HUES48 (cell line): Measurements from ENCODE around the gene FJX1.

Source experiments
- H3K27ac ChIP-seq: one replicate; pipeline ENCODE4 v1.7.0; 2013; ENCODE audit warnings: low read depth, low read length, inconsistent platforms
- H3K27me3 ChIP-seq: 2 replicates; pipeline ENCODE4 v1.6.1; 2013; ENCODE audit warnings: mild to moderate bottlenecking, low read length; ENCODE audit not compliant: control insufficient read depth, insufficient read depth
- H3K36me3 ChIP-seq: 2 replicates; pipeline ENCODE4 v1.6.1; 2013; ENCODE audit warnings: low read length; ENCODE audit not compliant: control insufficient read depth, insufficient read depth
- H3K4me1 ChIP-seq: 2 replicates; pipeline ENCODE4 v1.6.1; 2013; ENCODE audit warnings: mild to moderate bottlenecking, low read length; ENCODE audit not compliant: control insufficient read depth, insufficient read depth
- H3K4me3 ChIP-seq: 2 replicates; pipeline ENCODE4 v1.5.1; 2013; ENCODE audit warnings: mild to moderate bottlenecking, low read depth, low read length
- H3K9ac ChIP-seq: 2 replicates; pipeline ENCODE4 v1.6.1; 2013; ENCODE audit warnings: mild to moderate bottlenecking, low read depth, low read length, moderate library complexity
- H3K9me3 ChIP-seq: 2 replicates; pipeline ENCODE4 v1.6.1; 2013; ENCODE audit warnings: low read length; ENCODE audit not compliant: control insufficient read depth, insufficient read depth

The FJX1 gene

DNA sequence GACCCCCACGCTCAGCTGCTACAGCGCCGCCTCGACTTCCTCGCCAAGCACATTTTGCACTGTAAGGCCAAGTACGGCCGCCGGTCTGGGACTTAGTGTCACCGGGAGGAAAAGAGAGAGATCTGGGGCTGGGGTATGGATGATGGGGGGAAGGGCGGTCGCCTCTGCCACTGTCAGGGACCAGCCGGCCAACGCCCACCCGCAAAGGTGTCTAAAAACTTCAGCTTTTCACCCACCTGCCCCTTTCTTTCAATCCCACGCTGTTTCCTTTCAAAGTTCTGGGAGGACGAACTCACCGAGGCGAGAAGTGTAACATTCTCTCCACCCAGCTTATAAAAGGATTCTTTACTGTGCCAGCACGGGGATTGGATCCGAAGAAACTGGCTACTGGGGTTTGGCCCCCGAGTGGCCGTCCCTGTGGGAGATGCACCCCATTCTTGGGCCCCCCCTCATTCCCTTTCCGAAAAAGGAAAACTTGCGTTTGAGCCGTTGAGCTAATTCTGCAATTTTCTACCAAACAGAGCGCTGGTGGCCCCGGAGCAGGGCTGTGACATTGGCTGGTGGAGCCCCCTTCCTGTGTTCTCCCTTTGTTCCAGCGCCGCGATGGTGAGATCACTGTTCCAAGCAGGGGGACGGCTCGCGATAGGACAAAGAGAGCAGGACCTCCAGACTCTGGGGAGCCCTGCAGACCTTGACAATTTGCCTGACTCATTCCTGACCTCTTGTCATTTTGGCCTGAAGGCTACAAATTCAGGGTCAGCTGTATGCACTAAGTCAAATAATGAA, 1.8 kb downstream of the FJX1 start:
- peak overlapping the region; percentile 71 for H3K4me3 ChIP-seq

DNA sequence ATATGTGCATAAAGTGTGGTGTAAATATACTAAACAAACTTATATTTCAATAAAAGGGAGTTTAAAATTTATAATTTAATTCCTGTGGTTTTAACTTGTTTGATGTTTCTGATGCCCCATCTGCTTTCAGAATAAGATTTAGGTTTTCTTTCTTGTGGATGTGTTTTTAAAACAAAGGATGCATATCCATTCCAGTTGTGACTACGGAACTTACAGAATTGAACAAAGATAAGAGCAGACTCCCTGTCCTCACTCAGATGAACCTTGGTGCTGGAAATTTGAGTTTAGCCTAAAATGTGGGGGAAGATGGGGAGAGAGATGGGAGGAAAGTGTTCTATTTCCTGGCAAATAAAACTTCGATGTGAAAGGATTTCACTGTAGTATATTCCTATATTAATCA, 2.5 kb downstream of the FJX1 start:
- Histone ChIP-seq H3K4me1 (peaks cover 21% of the 10 kb centered on the region), H3K9me3 (no peaks in the 10 kb centered on the region), H3K36me3 (no peaks in the 10 kb centered on the region), H3K27ac (no peak overlapping the region), H3K27me3 (peaks cover 44% of the 10 kb centered on the region), H3K9ac (no peak overlapping the region), H3K4me3 (peak overlapping the region; percentile 71)

More for the DNA sequence above, 1.8 kb downstream of the FJX1 start:
- Histone ChIP-seq H3K36me3 (no peaks in the 10 kb centered on the region), H3K4me1 (peaks cover 28% of the 10 kb centered on the region), H3K9ac (peak overlapping the region; percentile 66), H3K9me3 (no peaks in the 10 kb centered on the region), H3K27ac (peak overlapping the region; percentile 30), H3K27me3 (peaks cover 44% of the 10 kb centered on the region)

DNA sequence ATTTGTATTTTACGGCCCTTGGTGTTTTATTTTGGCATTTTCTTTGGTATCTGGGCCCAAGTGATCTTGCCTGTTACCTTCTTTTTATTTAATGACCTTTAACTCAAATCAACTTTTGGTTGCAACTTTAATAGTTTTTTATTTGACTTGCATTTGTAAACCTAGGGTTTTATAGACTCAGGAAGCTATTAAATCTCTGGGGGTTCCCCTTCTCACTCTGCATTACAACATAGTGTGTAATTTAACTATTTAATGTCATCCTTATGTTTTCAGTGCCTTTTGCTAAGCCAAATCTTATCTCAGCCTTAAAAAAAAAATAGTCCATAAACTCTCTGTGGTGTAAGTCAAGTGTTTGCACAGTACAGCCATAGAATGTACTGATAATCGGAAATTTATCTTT, 3.4 kb downstream of the FJX1 start:
- H3K9ac ChIP-seq = no peak overlapping the region
- peaks cover 42% of the 10 kb centered on the region for H3K27me3 ChIP-seq
- H3K36me3 ChIP-seq = no peaks in the 10 kb centered on the region
- H3K4me3 ChIP-seq = no peak overlapping the region
- H3K9me3 ChIP-seq = no peaks in the 10 kb centered on the region
- H3K4me1 ChIP-seq = peaks cover 17% of the 10 kb centered on the region
- H3K27ac ChIP-seq = no peak overlapping the region

DNA sequence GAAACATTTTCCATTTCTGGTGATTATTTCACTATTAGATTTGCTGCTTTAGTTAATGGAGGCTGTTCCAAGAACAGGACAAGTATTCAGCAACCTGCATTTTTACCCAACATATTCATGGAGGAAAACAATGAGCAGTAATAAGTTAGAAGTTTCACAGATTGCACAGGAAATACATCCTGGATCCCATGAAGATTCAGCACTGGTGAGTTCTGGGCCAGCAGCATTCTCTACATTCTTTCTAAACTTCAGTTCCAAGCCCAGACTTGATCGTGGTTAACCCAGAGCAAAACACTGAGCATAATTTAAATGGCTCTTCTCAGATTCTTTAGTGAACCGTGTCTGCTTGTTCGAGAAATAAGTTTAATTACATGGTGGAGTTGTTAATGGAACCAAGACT, 3.8 kb downstream of the FJX1 start:
- peaks cover 37% of the 10 kb centered on the region for H3K27me3 ChIP-seq
- H3K27ac ChIP-seq = no peak overlapping the region
- H3K36me3 ChIP-seq = no peaks in the 10 kb centered on the region
- H3K4me1 ChIP-seq = peaks cover 17% of the 10 kb centered on the region
- no peak overlapping the region for H3K9ac ChIP-seq
- no peak overlapping the region for H3K4me3 ChIP-seq
- no peaks in the 10 kb centered on the region for H3K9me3 ChIP-seq

DNA sequence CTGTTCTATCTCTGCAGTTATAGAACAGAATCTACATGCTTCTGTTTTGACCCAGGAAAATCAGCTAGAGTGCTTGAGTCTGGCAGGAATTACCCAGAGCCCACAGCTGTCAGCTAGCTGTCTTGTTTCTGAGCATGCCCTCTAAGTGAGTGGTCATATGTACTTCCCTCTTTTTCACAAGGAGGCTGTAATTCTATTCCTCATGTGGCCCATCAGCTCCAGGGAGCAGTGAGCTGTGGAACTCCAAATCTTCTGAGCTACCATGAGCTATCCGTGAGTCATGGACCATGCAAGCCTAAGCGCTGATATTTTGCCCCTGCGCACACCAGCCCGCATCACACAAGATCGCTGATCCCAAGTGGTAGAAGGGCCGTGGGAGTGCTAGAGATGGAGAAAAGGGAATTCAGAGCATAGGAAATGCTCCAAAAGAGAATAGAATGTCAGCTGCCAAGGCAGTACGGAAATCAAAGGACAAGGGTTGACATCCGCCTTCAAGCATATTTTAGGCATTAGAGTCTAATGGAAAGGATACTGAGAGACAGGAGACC, 5.4 kb downstream of the FJX1 start:
- peaks cover 28% of the 10 kb centered on the region for H3K27me3 ChIP-seq
- peaks cover 17% of the 10 kb centered on the region for H3K4me1 ChIP-seq
- no peak overlapping the region for H3K4me3 ChIP-seq
- no peak overlapping the region for H3K9ac ChIP-seq
- no peaks in the 10 kb centered on the region for H3K9me3 ChIP-seq
- no peak overlapping the region for H3K27ac ChIP-seq
- H3K36me3 ChIP-seq = no peaks in the 10 kb centered on the region

DNA sequence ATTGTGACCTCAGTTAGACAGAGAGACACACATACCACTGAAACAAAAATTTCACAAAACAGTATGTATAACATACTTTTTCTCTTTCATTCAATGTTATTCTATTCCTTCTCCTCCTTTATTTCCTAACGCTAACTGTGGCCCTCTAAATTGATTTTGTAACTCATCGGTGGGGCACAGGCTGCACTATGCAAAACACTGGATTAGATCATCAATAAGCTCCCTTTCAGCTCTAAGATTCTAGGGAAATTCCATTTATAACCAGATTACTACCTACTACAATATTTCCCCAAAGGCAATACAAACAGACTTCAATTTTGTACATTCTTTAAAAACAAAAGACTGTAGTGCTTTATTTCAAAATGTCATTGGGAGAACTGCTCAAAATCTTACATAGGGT, 6.1 kb downstream of the FJX1 start:
- peaks cover 22% of the 10 kb centered on the region for H3K27me3 ChIP-seq
- no peak overlapping the region for H3K9ac ChIP-seq
- no peaks in the 10 kb centered on the region for H3K9me3 ChIP-seq
- peaks cover 17% of the 10 kb centered on the region for H3K4me1 ChIP-seq
- no peak overlapping the region for H3K4me3 ChIP-seq
- H3K36me3 ChIP-seq = no peaks in the 10 kb centered on the region
- H3K27ac ChIP-seq = no peak overlapping the region

DNA sequence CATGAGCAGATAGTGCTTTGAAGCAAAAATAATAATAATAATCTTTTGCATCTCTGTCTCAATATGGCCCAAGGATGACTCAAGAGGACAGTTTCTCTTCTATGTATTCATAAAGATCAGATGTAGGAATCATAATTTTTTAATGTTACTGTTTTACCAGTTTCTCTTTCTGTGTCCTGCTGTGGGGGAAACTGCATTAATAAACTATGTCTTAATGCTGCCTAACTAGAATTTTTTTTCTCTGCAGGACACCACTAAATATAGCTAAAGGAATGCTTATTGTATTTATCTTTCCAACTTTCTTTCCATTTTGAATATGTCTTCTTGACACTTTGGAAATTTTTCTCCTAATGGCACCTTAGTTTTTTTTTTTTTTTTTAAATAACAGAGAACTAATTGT, 6.5 kb downstream of the FJX1 start:
- peaks cover 17% of the 10 kb centered on the region for H3K27me3 ChIP-seq
- H3K4me1 ChIP-seq = peaks cover 17% of the 10 kb centered on the region
- no peak overlapping the region for H3K9ac ChIP-seq
- H3K36me3 ChIP-seq = no peaks in the 10 kb centered on the region
- no peak overlapping the region for H3K4me3 ChIP-seq
- H3K9me3 ChIP-seq = no peaks in the 10 kb centered on the region
- no peak overlapping the region for H3K27ac ChIP-seq

DNA sequence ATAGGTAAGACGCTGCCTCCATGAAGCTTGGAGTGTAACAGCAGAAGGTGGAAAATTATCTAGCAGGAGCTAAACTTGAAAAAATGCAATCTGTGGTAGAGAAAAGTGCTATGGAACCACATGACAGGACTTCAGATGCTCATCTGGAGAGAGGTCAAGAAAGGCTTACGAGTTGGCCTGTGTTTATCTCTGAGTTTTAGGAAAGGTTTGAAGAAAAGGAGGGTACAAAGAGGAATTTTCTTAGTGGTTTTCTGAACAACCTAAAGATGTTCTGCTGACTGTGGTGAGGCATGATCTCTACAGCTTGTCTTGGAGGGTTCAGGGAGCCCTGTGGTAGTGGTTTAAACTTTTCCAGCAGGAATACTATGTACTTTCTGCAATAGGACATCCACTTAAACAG, 8.2 kb downstream of the FJX1 start:
- no peaks in the 10 kb centered on the region for H3K36me3 ChIP-seq
- H3K4me3 ChIP-seq = no peak overlapping the region
- H3K27ac ChIP-seq = no peak overlapping the region
- no peaks in the 10 kb centered on the region for H3K9me3 ChIP-seq
- no peaks in the 10 kb centered on the region for H3K27me3 ChIP-seq
- no peak overlapping the region for H3K9ac ChIP-seq
- peaks cover 9% of the 10 kb centered on the region for H3K4me1 ChIP-seq

DNA sequence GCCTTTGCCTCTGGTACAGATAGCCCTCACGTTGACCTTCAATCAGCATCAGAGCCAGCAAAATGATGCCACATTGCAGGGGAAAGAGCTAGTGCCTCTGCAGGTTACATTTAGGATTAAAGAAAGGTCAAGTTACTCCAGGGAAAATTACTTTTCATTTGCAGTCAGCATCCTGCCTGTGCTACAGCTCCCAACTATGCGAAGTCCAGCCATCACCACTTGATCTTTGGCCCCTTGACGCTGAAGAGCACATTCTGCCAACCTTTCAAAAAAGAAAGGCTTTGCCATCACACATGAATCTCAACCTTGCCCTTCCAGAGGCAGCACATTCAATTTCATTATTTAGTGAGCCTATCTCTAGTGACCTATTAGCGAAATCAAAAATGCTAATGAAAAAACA, 11.3 kb downstream of the FJX1 start:
- H3K27me3 ChIP-seq = no peaks in the 10 kb centered on the region
- H3K9ac ChIP-seq = no peak overlapping the region
- H3K4me3 ChIP-seq = no peak overlapping the region

DNA sequence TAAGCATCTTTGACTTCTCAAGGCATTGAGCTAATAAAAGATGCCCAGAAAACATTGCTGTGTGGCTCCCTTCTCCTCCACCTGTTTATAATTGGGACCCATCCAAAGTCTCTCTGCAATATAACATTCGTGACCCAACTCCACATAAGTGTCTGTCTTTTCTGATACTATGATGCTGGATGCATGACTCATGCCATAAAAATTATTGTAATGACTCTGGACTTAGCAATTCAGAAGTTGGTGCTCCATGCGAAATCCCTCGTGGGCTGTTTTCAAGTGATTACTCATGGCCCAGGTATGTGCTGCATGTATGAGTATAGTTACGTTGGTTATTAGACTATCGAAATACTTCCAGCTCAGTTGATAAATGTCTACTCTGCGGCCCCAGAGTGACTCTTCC, 11.7 kb downstream of the FJX1 start:
- Histone ChIP-seq H3K36me3 (no peaks in the 10 kb centered on the region), H3K27me3 (no peaks in the 10 kb centered on the region), H3K27ac (no peak overlapping the region), H3K9ac (no peak overlapping the region), H3K9me3 (no peaks in the 10 kb centered on the region), H3K4me3 (no peak overlapping the region), H3K4me1 (no peaks in the 10 kb centered on the region)

More for the DNA sequence above, 11.3 kb downstream of the FJX1 start:
- H3K36me3 ChIP-seq = no peaks in the 10 kb centered on the region
- no peaks in the 10 kb centered on the region for H3K9me3 ChIP-seq
- H3K4me1 ChIP-seq = no peaks in the 10 kb centered on the region
- H3K27ac ChIP-seq = no peak overlapping the region

DNA sequence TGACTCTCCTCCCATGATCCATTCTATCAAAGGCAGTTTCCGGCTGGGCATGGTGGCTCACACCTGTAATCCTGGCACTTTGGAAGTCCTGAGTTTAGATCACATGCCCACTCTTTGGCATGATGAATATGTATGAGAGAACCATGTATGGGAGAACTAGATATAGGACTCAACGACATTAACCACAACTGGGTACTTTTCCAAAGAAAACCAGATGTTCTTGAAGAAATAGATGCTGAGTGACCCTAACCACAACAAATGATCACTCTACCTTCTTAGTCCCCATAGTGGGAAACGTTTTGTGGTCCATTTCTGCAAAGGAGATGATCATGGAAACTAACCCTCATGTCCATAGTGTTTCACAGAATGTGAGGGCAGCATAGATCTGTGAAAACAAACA, 13.6 kb downstream of the FJX1 start:
- no peaks in the 10 kb centered on the region for H3K27me3 ChIP-seq
- H3K4me1 ChIP-seq = no peaks in the 10 kb centered on the region
- H3K27ac ChIP-seq = no peak overlapping the region
- no peaks in the 10 kb centered on the region for H3K36me3 ChIP-seq
- no peaks in the 10 kb centered on the region for H3K9me3 ChIP-seq
- no peak overlapping the region for H3K9ac ChIP-seq
- H3K4me3 ChIP-seq = no peak overlapping the region
